Measurements from ENCODE around the gene SPEF2. TPM values are rescaled to one million over a fixed set of nuclear protein-coding genes. Genes with fewer than 3 reads are reported as not detected.

The SPEF2 gene
- total and polyA plus RNA-seq, 2 of the 13 experiments (the other 11 are each of a cell fraction or from before 2014, with no cell fraction given), result 1.5 to 2.3 TPM

GRCh38 chr5:35853631-35854030, 236.0 kb downstream of the SPEF2 start:
- no peak overlapping the region for H3K9ac ChIP-seq (ENCODE audit: insufficient read depth, low read depth, low read length)
- no peaks in the 10 kb centered on the region for H4K20me1 ChIP-seq (ENCODE audit: insufficient read depth, low read length)
- ChIA-PET CTCF (ENCODE audit: low intra/inter-chr PET ratio, low total read pairs) (no interaction called here), POLR2A (no interaction called here)
- H2AFZ ChIP-seq (ENCODE audit: low read length), result no peak overlapping the region
- intact Hi-C loops (cut with micrococcal nuclease; ENCODE audit: unreplicated experiment) (no loop called here), in situ Hi-C loops (cut with HindIII; ENCODE audit: extremely low pct_ligation_motif_present, low pct_unique_long_range_greater_than_20kb) (no loop called here)
- BruUV-seq (replicated peaks), result no TSS peak
- DNase-seq (ENCODE audit: low spot score), result no peak
- no peak for ATAC-seq
- no peak for TF ChIP-seq ZMAT3 (CRISPR knock-in tag; conservative IDR thresholded peaks at IDR 0.05)
- TF ChIP-seq TRIM24 (CRISPR knock-in tag; IDR thresholded peaks at IDR 0.05), result no peak
- TF ChIP-seq GTF2F1 (IDR thresholded peaks at IDR 0.05; ENCODE audit: low read length), result no peak
- TF ChIP-seq KDM5A (IDR thresholded peaks at IDR 0.05; ENCODE audit: borderline replicate concordance, low read length), result no peak
- TF ChIP-seq ISX (CRISPR knock-in tag; conservative IDR thresholded peaks at IDR 0.05), result no peak
- TF ChIP-seq MEF2D (CRISPR knock-in tag; IDR thresholded peaks at IDR 0.05), result no peak
- no peak for TF ChIP-seq ZNF468 (CRISPR knock-in tag; IDR thresholded peaks at IDR 0.05)
- no peak for TF ChIP-seq SCMH1 (CRISPR knock-in tag; IDR thresholded peaks at IDR 0.05; ENCODE audit: borderline replicate concordance)
- no peak overlapping the region for H3K4me3 ChIP-seq (replicated peaks in 1 of 3; ENCODE audit: insufficient read depth in 1 of 3, low read depth in 2 of 3, low read length in 3 of 3)
- no peaks in the 10 kb centered on the region for H3K9me3 ChIP-seq (ENCODE audit: low read length)
- no peaks in the 10 kb centered on the region for H3K4me1 ChIP-seq (ENCODE audit: insufficient read depth, low read length)
- no peak overlapping the region for H3K27ac ChIP-seq (ENCODE audit: extremely low read length, insufficient read depth, low read length)
- H3K4me2 ChIP-seq (ENCODE audit: low read depth, low read length), result no peak overlapping the region
- no peaks in the 10 kb centered on the region for H3K36me3 ChIP-seq (replicated peaks in 1 of 2; ENCODE audit: control insufficient read depth in 1 of 2, insufficient read depth in 2 of 2, low read length in 2 of 2)
- H3K79me2 ChIP-seq (ENCODE audit: insufficient read depth, low read length), result no peaks in the 10 kb centered on the region
- H3K27me3 ChIP-seq (ENCODE audit: control insufficient read depth in 1 of 2, insufficient read depth in 2 of 2, low read length in 2 of 2), result no peaks in the 10 kb centered on the region
- no peak for FAIRE-seq
- 22% methylated on average over 3 of the region's 3 CpGs for WGBS (ENCODE audit: low lambda C conversion rate)

DNA sequence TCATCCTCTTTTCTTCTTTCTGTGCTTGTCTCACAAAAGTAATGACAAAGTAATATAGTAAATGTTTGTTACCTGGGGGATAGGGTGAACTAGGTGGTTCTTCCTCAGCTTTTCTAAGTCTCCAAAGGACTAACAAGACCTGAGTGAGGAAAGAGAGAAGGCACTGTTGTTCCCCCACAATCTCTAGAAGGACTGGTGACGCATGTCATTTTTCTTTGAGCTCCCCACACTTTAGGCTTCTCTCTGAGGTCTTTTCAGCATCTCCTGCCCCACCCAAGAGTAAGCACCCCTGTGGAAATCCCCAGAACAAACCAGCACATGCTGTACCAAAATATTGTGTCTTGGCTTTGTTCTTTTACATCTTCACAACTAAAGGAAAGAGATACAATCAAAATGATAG, 236.6 kb downstream of the SPEF2 start:
- no peaks in the 10 kb centered on the region for H4K20me1 ChIP-seq (ENCODE audit: insufficient read depth, low read length)
- no peaks in the 10 kb centered on the region for H3K4me1 ChIP-seq (ENCODE audit: insufficient read depth, low read length)
- no peak overlapping the region for H2AFZ ChIP-seq (ENCODE audit: low read length)
- no peaks in the 10 kb centered on the region for H3K27me3 ChIP-seq (ENCODE audit: control insufficient read depth in 1 of 2, insufficient read depth in 2 of 2, low read length in 2 of 2)
- no peak overlapping the region for H3K27ac ChIP-seq (ENCODE audit: extremely low read length, insufficient read depth, low read length)
- ChIA-PET CTCF (ENCODE audit: low intra/inter-chr PET ratio, low total read pairs) (no interaction called here), POLR2A (no interaction called here)
- no peaks in the 10 kb centered on the region for H3K79me2 ChIP-seq (ENCODE audit: insufficient read depth, low read length)
- no peak overlapping the region for H3K9ac ChIP-seq (ENCODE audit: insufficient read depth, low read depth, low read length)
- intact Hi-C loops (cut with micrococcal nuclease; ENCODE audit: unreplicated experiment), result no loop called here
- in situ Hi-C loops (cut with HindIII; ENCODE audit: extremely low pct_ligation_motif_present, low pct_unique_long_range_greater_than_20kb), result no loop called here
- no peaks in the 10 kb centered on the region for H3K9me3 ChIP-seq (ENCODE audit: low read length)
- no peak overlapping the region for H3K4me2 ChIP-seq (ENCODE audit: low read depth, low read length)
- BruUV-seq (replicated peaks), result no TSS peak
- H3K36me3 ChIP-seq (replicated peaks in 1 of 2; ENCODE audit: control insufficient read depth in 1 of 2, insufficient read depth in 2 of 2, low read length in 2 of 2), result no peaks in the 10 kb centered on the region
- DNase-seq (ENCODE audit: low spot score) (no peak), ATAC-seq (no peak), FAIRE-seq (no peak)
- 0% methylated on average over 1 of the region's 1 CpG for WGBS (ENCODE audit: low lambda C conversion rate)
- H3K4me3 ChIP-seq (replicated peaks in 1 of 3; ENCODE audit: insufficient read depth in 1 of 3, low read depth in 2 of 3, low read length in 3 of 3), result no peak overlapping the region
- no peak for TF ChIP-seq RFX5 (IDR thresholded peaks at IDR 0.05; ENCODE audit: low read depth, low read length)
- TF ChIP-seq MED13 (CRISPR knock-in tag; IDR thresholded peaks at IDR 0.05), result no peak
- TF ChIP-seq, protein P1, sequence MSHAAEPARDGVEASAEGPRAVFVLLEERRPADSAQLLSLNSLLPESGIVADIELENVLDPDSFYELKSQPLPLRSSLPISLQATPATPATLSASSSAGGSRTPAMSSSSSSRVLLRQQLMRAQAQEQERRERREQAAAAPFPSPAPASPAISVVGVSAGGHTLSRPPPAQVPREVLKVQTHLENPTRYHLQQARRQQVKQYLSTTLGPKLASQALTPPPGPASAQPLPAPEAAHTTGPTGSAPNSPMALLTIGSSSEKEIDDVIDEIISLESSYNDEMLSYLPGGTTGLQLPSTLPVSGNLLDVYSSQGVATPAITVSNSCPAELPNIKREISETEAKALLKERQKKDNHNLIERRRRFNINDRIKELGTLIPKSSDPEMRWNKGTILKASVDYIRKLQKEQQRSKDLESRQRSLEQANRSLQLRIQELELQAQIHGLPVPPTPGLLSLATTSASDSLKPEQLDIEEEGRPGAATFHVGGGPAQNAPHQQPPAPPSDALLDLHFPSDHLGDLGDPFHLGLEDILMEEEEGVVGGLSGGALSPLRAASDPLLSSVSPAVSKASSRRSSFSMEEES (CRISPR knock-in tag; IDR thresholded peaks at IDR 0.05), result no peak
- TF ChIP-seq, protein P2, sequence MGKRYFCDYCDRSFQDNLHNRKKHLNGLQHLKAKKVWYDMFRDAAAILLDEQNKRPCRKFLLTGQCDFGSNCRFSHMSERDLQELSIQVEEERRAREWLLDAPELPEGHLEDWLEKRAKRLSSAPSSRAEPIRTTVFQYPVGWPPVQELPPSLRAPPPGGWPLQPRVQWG (CRISPR knock-in tag; IDR thresholded peaks at IDR 0.05; ENCODE audit: borderline replicate concordance, low read depth), result no peak
- TF ChIP-seq, protein P3, sequence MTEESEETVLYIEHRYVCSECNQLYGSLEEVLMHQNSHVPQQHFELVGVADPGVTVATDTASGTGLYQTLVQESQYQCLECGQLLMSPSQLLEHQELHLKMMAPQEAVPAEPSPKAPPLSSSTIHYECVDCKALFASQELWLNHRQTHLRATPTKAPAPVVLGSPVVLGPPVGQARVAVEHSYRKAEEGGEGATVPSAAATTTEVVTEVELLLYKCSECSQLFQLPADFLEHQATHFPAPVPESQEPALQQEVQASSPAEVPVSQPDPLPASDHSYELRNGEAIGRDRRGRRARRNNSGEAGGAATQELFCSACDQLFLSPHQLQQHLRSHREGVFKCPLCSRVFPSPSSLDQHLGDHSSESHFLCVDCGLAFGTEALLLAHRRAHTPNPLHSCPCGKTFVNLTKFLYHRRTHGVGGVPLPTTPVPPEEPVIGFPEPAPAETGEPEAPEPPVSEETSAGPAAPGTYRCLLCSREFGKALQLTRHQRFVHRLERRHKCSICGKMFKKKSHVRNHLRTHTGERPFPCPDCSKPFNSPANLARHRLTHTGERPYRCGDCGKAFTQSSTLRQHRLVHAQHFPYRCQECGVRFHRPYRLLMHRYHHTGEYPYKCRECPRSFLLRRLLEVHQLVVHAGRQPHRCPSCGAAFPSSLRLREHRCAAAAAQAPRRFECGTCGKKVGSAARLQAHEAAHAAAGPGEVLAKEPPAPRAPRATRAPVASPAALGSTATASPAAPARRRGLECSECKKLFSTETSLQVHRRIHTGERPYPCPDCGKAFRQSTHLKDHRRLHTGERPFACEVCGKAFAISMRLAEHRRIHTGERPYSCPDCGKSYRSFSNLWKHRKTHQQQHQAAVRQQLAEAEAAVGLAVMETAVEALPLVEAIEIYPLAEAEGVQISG (CRISPR knock-in tag; IDR thresholded peaks at IDR 0.05), result no peak
- TF ChIP-seq ELF3 (CRISPR knock-in tag; IDR thresholded peaks at IDR 0.05), result no peak
- TF ChIP-seq ZNF274 (CRISPR knock-in tag; IDR thresholded peaks at IDR 0.05), result no peak
- no peak for TF ChIP-seq SMAD9 (CRISPR knock-in tag; IDR thresholded peaks at IDR 0.05)
